Liver (tissue), 9 donors: Measurements from ENCODE around the gene PAXIP1. TPM values are rescaled to one million over a fixed set of nuclear protein-coding genes. Genes with fewer than 3 reads are reported as not detected.
"Not testable (repeated sequence)": the region's sequence is repeated elsewhere in the genome, so short reads cannot be mapped to it uniquely, and the experiment has no call there.

Source experiments
- DNase-seq: peaks from one replicate; pipeline ENCODE4 v3.0.0-alpha.2; 2017; ENCODE audit warnings: low spot score
- H3K27ac ChIP-seq, 2 donors: one replicate each; pipeline ENCODE4 v1.7.0; 2013; ENCODE audit warnings: inconsistent platforms in 2 of 2, low read length in 2 of 2, control low read depth in 1 of 2, low read depth in 1 of 2, mild to moderate bottlenecking in 1 of 2
- H3K27me3 ChIP-seq, 4 donors: one replicate each; pipeline versions ENCODE4 v1.6.1 to v1.7.0; 2013; ENCODE audit warnings: low read length in 3 of 4, inconsistent platforms in 1 of 4, mild to moderate bottlenecking in 1 of 4, moderate library complexity in 1 of 4; ENCODE audit not compliant: control insufficient read depth in 4 of 4, insufficient read depth in 4 of 4
- H3K36me3 ChIP-seq, 4 donors: one replicate each; pipeline versions ENCODE4 v1.6.1 to v1.7.0; 2013; ENCODE audit warnings: low read length in 3 of 4, mild to moderate bottlenecking in 3 of 4, low read depth in 1 of 4, moderate library complexity in 1 of 4; ENCODE audit not compliant: control insufficient read depth in 4 of 4, insufficient read depth in 3 of 4
- H3K4me1 ChIP-seq, 4 donors: one replicate each; pipeline versions ENCODE4 v1.6.1 to v1.7.0; 2013; ENCODE audit warnings: low read length in 3 of 4, mild to moderate bottlenecking in 3 of 4, moderate library complexity in 1 of 4; ENCODE audit not compliant: control insufficient read depth in 4 of 4, insufficient read depth in 4 of 4
- H3K4me3 ChIP-seq, 3 donors: one replicate each; pipeline versions ENCODE4 v1.6.1 to v1.7.0; 2013; ENCODE audit warnings: low read length in 3 of 3, control low read depth in 1 of 3, low read depth in 1 of 3, mild to moderate bottlenecking in 1 of 3
- H3K9ac ChIP-seq, 2 donors: one replicate each; pipeline ENCODE4 v1.7.0; 2013; ENCODE audit warnings: low read length in 2 of 2, mild to moderate bottlenecking in 2 of 2, moderate library complexity in 2 of 2, control low read depth in 1 of 2, low read depth in 1 of 2
- H3K9me3 ChIP-seq, 4 donors: one replicate each; pipeline versions ENCODE4 v1.6.1 to v1.7.0; 2013; ENCODE audit warnings: low read length in 3 of 4; ENCODE audit not compliant: control insufficient read depth in 4 of 4
- ATF3 ChIP-seq: IDR thresholded peaks from 2 replicates; pipeline ENCODE4 v1.6.1; 2016; ENCODE audit warnings: antibody characterized with exemption
- CTCF ChIP-seq: fragments of 150-350 bp; IDR thresholded peaks from 2 replicates; pipeline ENCODE4 v1.5.1; 2017; ENCODE audit warnings: improper control_type of control experiment, low read depth, low read length; ENCODE audit not compliant: missing input control
- EGR1 ChIP-seq, 2 donors: IDR thresholded peaks; 2 replicates each; pipeline ENCODE4 v1.6.1; 2016 to 2018; ENCODE audit warnings: antibody characterized with exemption in 2 of 2, low read depth in 2 of 2
- FOXA1 ChIP-seq: IDR thresholded peaks from 2 replicates; pipeline ENCODE4 v1.6.1; 2016; ENCODE audit warnings: antibody characterized with exemption
- FOXA2 ChIP-seq: IDR thresholded peaks from 2 replicates; pipeline ENCODE4 v1.6.1; 2016; ENCODE audit warnings: antibody characterized with exemption
- GABPA ChIP-seq, 2 donors: IDR thresholded peaks in 1 of 2; conservative IDR thresholded peaks in 1 of 2; 2 replicates each; pipeline ENCODE4 v1.6.1; 2016; ENCODE audit warnings: antibody characterized with exemption in 2 of 2, mild to moderate bottlenecking in 1 of 2, moderate library complexity in 1 of 2
- HNF4A ChIP-seq, 2 donors: conservative IDR thresholded peaks; 2 replicates each; pipeline ENCODE4 v1.6.1; 2016; ENCODE audit warnings: antibody characterized with exemption in 2 of 2, mild to moderate bottlenecking in 2 of 2
- HNF4G ChIP-seq: IDR thresholded peaks from 2 replicates; pipeline ENCODE4 v1.6.1; 2016; ENCODE audit warnings: antibody characterized with exemption
- JUND ChIP-seq, 2 donors: IDR thresholded peaks; 2 replicates each; pipeline ENCODE4 v1.6.1; 2016; ENCODE audit warnings: antibody characterized with exemption in 2 of 2
- MAX ChIP-seq: IDR thresholded peaks from 2 replicates; pipeline ENCODE4 v1.6.1; 2016; ENCODE audit warnings: antibody characterized with exemption
- NR2F2 ChIP-seq: IDR thresholded peaks from 2 replicates; pipeline ENCODE4 v1.6.1; 2016; ENCODE audit warnings: antibody characterized with exemption
- RAD21 ChIP-seq, 2 donors: IDR thresholded peaks; 2 replicates each; pipeline ENCODE4 v1.6.1; 2016; ENCODE audit warnings: antibody characterized with exemption in 2 of 2, mild to moderate bottlenecking in 2 of 2
- REST ChIP-seq: IDR thresholded peaks from 2 replicates; pipeline ENCODE4 v1.6.1; 2016; ENCODE audit warnings: antibody characterized with exemption, mild to moderate bottlenecking
- RXRA ChIP-seq, 2 donors: IDR thresholded peaks; 2 replicates each; pipeline ENCODE4 v1.6.1; 2017 to 2018; ENCODE audit warnings: antibody characterized with exemption in 2 of 2, mild to moderate bottlenecking in 1 of 2
- TAF1 ChIP-seq: conservative IDR thresholded peaks from 2 replicates; pipeline ENCODE4 v1.6.1; 2016; ENCODE audit warnings: antibody characterized with exemption, mild to moderate bottlenecking
- YY1 ChIP-seq: IDR thresholded peaks from 2 replicates; pipeline ENCODE4 v1.6.1; 2016; ENCODE audit warnings: antibody characterized with exemption, mild to moderate bottlenecking
- ZBTB33 ChIP-seq: IDR thresholded peaks from 2 replicates; pipeline ENCODE4 v1.6.1; 2016; ENCODE audit warnings: antibody characterized with exemption
- WGBS: extraction: QIAGEN DNeasy Blood & Tissue Kit; methylation state at CpG from one replicate; pipeline ENCODE4 v1.1.7; 2013; 5-methylcytosine and 5-hydroxymethylcytosine counted together
- polyA plus RNA-seq, 2 donors: library from polyadenylated mRNA; stranded (reverse) in 1 of 2; unstranded in 1 of 2; fragments of 200-250 nt in 1 of 2; fragments of >200 nt in 1 of 2; fragmentation: Nextera tagmentation in 1 of 2; extraction: Ambion mirVana in 1 of 2; gene quantifications; one replicate each; pipeline versions ENCODE4 v1.2.1 to v1.2.3, GENCODE V29; 2013 to 2015
- total RNA-seq, 2 donors: library from RNA; depleted of rRNA; stranded (reverse); fragments of >200 nt; gene quantifications; one replicate each; pipeline ENCODE4 v1.2.3, GENCODE V29; 2014
- donor health status: healthy.
- donor health status: healthy.
- donor health status: healthy.
- donor health status: healthy.
- donor health status: healthy.

Gene PAXIP1
- total and polyA plus RNA-seq, 4 donors = 2.0 to 10.1 (median 5.8) TPM

- Histone ChIP-seq H3K27me3 (no peaks in the 10 kb centered on the region), H3K9me3 (peaks cover 0 to 3% (median under 1%) of the 10 kb centered on the region in 4 donors), H3K27ac (no peak overlapping the region), H3K9ac (no peak overlapping the region), H3K36me3 (peaks cover 0 to 2% (median 0%) of the 10 kb centered on the region in 4 donors), H3K4me1 (no peaks in the 10 kb centered on the region), H3K4me3 (no peak overlapping the region)
- WGBS = 85% methylated on average over 1 of the region's 1 CpG
- DNase-seq = no peak
- no peak for TF ChIP-seq TAF1
- TF ChIP-seq RXRA (IDR thresholded peaks at IDR 0.05) = no peak
- no peak for TF ChIP-seq FOXA2
These were observed 65.1 kb downstream of the PAXIP1 start for GRCh38 chr7:154937837-154938236.

- DNase-seq, H3K27ac ChIP-seq, H3K9me3 ChIP-seq, H3K9ac ChIP-seq, H3K27me3 ChIP-seq, H3K36me3 ChIP-seq, H3K4me1 ChIP-seq: not testable (repeated sequence)
- peak overlapping the region in 1 of 3 donors; percentile 11 for H3K4me3 ChIP-seq
- WGBS = 95% methylated on average over 5 of the region's 5 CpGs
These were observed 68.5 kb downstream of the PAXIP1 start for GRCh38 chr7:154934353-154934952.

- Histone ChIP-seq H3K36me3 (no peaks in the 10 kb centered on the region), H3K9ac (no peak overlapping the region), H3K27me3 (no peaks in the 10 kb centered on the region), H3K4me3 (no peak overlapping the region), H3K27ac (no peak overlapping the region), H3K4me1 (peaks cover 0 to 22% (median 14%) of the 10 kb centered on the region in 4 donors), H3K9me3 (peaks cover 0 to 3% (median under 1%) of the 10 kb centered on the region in 4 donors)
- 97% methylated on average over 2 of the region's 2 CpGs for WGBS
- TF ChIP-seq ZBTB33 = no peak
- TF ChIP-seq JUND (IDR thresholded peaks at IDR 0.05) = no peak
- TF ChIP-seq FOXA2 = no peak
- no peak for TF ChIP-seq TAF1
- no peak for TF ChIP-seq FOXA1
- no peak for TF ChIP-seq YY1
- no peak for TF ChIP-seq CTCF
- TF ChIP-seq HNF4G = no peak
- TF ChIP-seq RAD21 (IDR thresholded peaks at IDR 0.05) = no peak
- no peak for TF ChIP-seq GABPA (IDR thresholded peaks at IDR 0.05 in 1 of 2, conservative IDR thresholded peaks at IDR 0.05 in 1 of 2)
- TF ChIP-seq MAX = no peak
- TF ChIP-seq ATF3 = no peak
- TF ChIP-seq REST = no peak
- TF ChIP-seq NR2F2 = no peak
- no peak for TF ChIP-seq HNF4A (conservative IDR thresholded peaks at IDR 0.05)
- no peak for TF ChIP-seq RXRA (IDR thresholded peaks at IDR 0.05)
- TF ChIP-seq EGR1 (IDR thresholded peaks at IDR 0.05; ENCODE audit: low read depth in 2 of 2) = no peak
- DNase-seq = no peak
These were observed 71.0 kb downstream of the PAXIP1 start for GRCh38 chr7:154931906-154932305.
